Testis (tissue), 3 donors: Measurements from ENCODE around the gene PITPNM1. TPM values are rescaled to one million over a fixed set of nuclear protein-coding genes. Genes with fewer than 3 reads are reported as not detected.
"Not testable (repeated sequence)": the region's sequence is repeated elsewhere in the genome, so short reads cannot be mapped to it uniquely, and the experiment has no call there.

ENCODE experiments used
- DNase-seq: peaks from one replicate; pipeline ENCODE4 v3.0.0-alpha.2; 2019
- H3K27ac ChIP-seq, 2 donors: fragments of 200-600 bp; sonication (generic); one replicate each; pipeline ENCODE4 v1.5.1; 2019
- H3K27me3 ChIP-seq: fragments of 200-600 bp; sonication (generic); one replicate; pipeline ENCODE4 v1.5.1; 2019
- H3K36me3 ChIP-seq: fragments of 200-600 bp; sonication (generic); one replicate; pipeline ENCODE4 v1.5.1; 2017; ENCODE audit warnings: low read depth; ENCODE audit errors: missing control alignments
- H3K4me1 ChIP-seq: fragments of 200-600 bp; sonication (generic); one replicate; pipeline ENCODE4 v1.5.1; 2019
- H3K4me3 ChIP-seq, 2 donors: fragments of 200-600 bp; sonication (generic); one replicate each; pipeline ENCODE4 v1.5.1; 2017 to 2019
- H3K9me3 ChIP-seq: fragments of 200-600 bp; sonication (generic); one replicate; pipeline ENCODE4 v1.5.1; 2017
- CTCF ChIP-seq, 3 experiments: fragments of 450-650 bp in 2 of 3; fragments of 200-600 bp in 1 of 3; sonication (generic) in 1 of 3; IDR thresholded peaks; one replicate each; pipeline ENCODE4 v1.5.1; 2016 to 2019; ENCODE audit warnings: antibody characterized with exemption in 3 of 3, mild to moderate bottlenecking in 2 of 3, moderate library complexity in 1 of 3
- POLR2A ChIP-seq: fragments of 450-650 bp; IDR thresholded peaks from one replicate; pipeline ENCODE4 v1.6.1; 2017; ENCODE audit warnings: antibody characterized with exemption, mild to moderate bottlenecking, moderate library complexity
- WGBS, 2 donors: methylation state at CpG; one replicate each; pipeline ENCODE4 v1.1.5; 2018; 5-methylcytosine and 5-hydroxymethylcytosine counted together
- intact Hi-C: fragments of 100-400 bp; cut with DNase I; formaldehyde crosslinking; loops from one replicate; pipeline ENCODE4 v1.15.1; 2023; ENCODE audit warnings: low total_unique reads
- polyA plus RNA-seq: library from polyadenylated mRNA; stranded (reverse); fragments of 350-450 nt; fragmentation: Illumina TruSeq; extraction: RNeasy Lipid Tissue Mini Kit (QIAGEN cat#74804); gene quantifications from one replicate; pipeline ENCODE4 v1.2.3, GENCODE V29; 2014; ENCODE audit warnings: low read depth, low replicate concordance; ENCODE audit not compliant: insufficient read depth
- total RNA-seq, 2 donors: library from RNA; depleted of rRNA; stranded (reverse); fragments of >200 nt; gene quantifications; one replicate each; pipeline ENCODE4 v1.2.3, GENCODE V29; 2016

The PITPNM1 gene
- total and polyA plus RNA-seq, 3 donors from 2014 or later, result 15.5 to 23.5 (median 19.6) TPM

- WGBS, 2 donors, result 66% methylated on average over 11 of the region's 11 CpGs
- intact Hi-C loops, result loop anchor here (10.0 kb wide), 1 partner anchor 80 kb away; the partner anchor contains the start of genes PPP1CA and TBC1D10C
- DNase-seq, result no peak
- Histone ChIP-seq H3K36me3 (no peaks in the 10 kb centered on the region), H3K4me1 (peaks cover 9% of the 10 kb centered on the region), H3K4me3 (no peak overlapping the region), H3K9me3 (no peaks in the 10 kb centered on the region), H3K27ac (no peak overlapping the region), H3K27me3 (no peaks in the 10 kb centered on the region)
- TF ChIP-seq CTCF (IDR thresholded peaks at IDR 0.05), result no peak
- TF ChIP-seq POLR2A, result no peak
Observed at GRCh38 chr11:67484847-67485311, 20.3 kb downstream of the PITPNM1 start.

DNA sequence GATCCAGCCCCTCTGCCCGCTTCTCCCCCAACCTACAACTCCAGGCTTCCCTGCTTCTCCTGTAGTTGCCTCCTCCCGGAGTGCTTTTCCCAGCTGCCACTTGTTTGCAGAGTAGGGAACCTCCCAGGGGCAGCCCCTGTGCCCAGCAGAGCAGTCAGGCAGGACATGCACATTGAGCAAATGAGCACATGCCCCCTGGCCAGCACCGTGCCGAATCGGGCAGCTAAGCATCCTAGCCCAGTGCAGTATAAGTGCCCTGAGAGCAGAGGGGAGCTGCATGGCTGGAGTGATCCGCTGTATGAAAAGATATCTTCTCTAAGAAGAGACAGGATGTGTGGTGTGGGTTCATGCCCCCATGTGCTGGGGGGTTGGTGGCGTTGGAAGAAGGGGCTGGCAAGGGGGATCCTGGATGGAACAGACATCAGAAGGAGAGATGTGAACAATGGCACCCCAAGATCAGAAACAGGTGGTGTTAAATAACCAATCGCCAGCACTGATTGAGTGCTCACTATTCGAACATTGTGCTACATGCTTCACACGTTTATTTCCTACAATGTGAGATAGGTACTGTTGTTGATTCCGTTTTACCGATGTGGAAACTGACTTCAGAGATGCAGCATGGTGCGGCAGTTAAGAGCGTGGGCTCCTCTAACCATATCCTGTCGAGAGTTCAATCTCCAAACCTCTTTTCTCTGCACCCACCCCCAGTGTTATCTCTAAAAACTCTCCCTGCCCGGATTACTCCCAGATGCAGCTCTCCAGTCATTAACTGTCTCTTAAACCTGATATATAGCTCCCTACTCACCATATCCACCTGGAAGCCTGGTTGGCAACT, 21.1 kb downstream of the PITPNM1 start:
- no peak for DNase-seq
- intact Hi-C loops, result loop anchor here (10.0 kb wide), 1 partner anchor 79 kb away; the partner anchor contains the start of genes PPP1CA and TBC1D10C

GRCh38 chr11:67482827-67483798, 22.1 kb downstream of the PITPNM1 start, which contains the start of gene AIP:
AIP (plus strand) TSS chr11:67483026; CDS start chr11:67483159, 133 bp downstream.
- H3K4me1 ChIP-seq, result peaks cover 9% of the 10 kb centered on the region
- intact Hi-C loops, result loop anchor here (10.0 kb wide), 1 partner anchor 78 kb away; the partner anchor contains the start of genes PPP1CA and TBC1D10C
- H3K36me3 ChIP-seq, result no peaks in the 10 kb centered on the region
- no peaks in the 10 kb centered on the region for H3K9me3 ChIP-seq
- WGBS, 2 donors, result 7 to 8% methylated on average over 48 to 60 of the region's 60 CpGs
- no peaks in the 10 kb centered on the region for H3K27me3 ChIP-seq
- H3K4me3 ChIP-seq, result peak within 1 kb of the TSS; percentile 49 to 57
- DNase-seq, result peak; percentile 98
- H3K27ac ChIP-seq, result peak within 1 kb of the TSS; percentile 82 to 88
- no peak for TF ChIP-seq POLR2A
- TF ChIP-seq CTCF (IDR thresholded peaks at IDR 0.05), result peak in 2 of 3 experiments; percentile 40

More for the DNA sequence above, 21.1 kb downstream of the PITPNM1 start:
- TF ChIP-seq CTCF (IDR thresholded peaks at IDR 0.05), result no peak
- TF ChIP-seq POLR2A, result no peak
- H3K27ac ChIP-seq, result peak overlapping the region in 1 of 2 donors; percentile 82
- no peaks in the 10 kb centered on the region for H3K36me3 ChIP-seq
- no peaks in the 10 kb centered on the region for H3K9me3 ChIP-seq
- H3K27me3 ChIP-seq, result no peaks in the 10 kb centered on the region
- peaks cover 9% of the 10 kb centered on the region for H3K4me1 ChIP-seq
- 52 to 65% methylated on average over 16 of the region's 16 CpGs for WGBS, 2 donors
- peak overlapping the region; percentile 49 to 57 for H3K4me3 ChIP-seq

- no peak for DNase-seq
- no peaks in the 10 kb centered on the region for H3K27me3 ChIP-seq
- WGBS, 2 donors, result 32 to 38% methylated on average over 19 of the region's 19 CpGs
- peaks cover 9% of the 10 kb centered on the region for H3K4me1 ChIP-seq
- intact Hi-C loops, result loop anchor here (10.0 kb wide), 1 partner anchor 78 kb away; the partner anchor contains the start of genes PPP1CA and TBC1D10C
- H3K27ac ChIP-seq, result peak overlapping the region; percentile 82 to 88
- H3K36me3 ChIP-seq, result no peaks in the 10 kb centered on the region
- H3K9me3 ChIP-seq, result no peaks in the 10 kb centered on the region
- TF ChIP-seq POLR2A (no peak), CTCF (IDR thresholded peaks at IDR 0.05) (no peak)
- H3K4me3 ChIP-seq, result peak overlapping the region; percentile 49 to 57
Observed at GRCh38 chr11:67482275-67482826, 22.8 kb downstream of the PITPNM1 start.

GRCh38 chr11:67477344-67478050, 27.7 kb downstream of the PITPNM1 start:
- H3K9me3 ChIP-seq, H3K36me3 ChIP-seq, H3K27me3 ChIP-seq, H3K4me1 ChIP-seq, H3K27ac ChIP-seq, H3K4me3 ChIP-seq, intact Hi-C loops, DNase-seq: not testable (repeated sequence)
- WGBS, 2 donors, result 71 to 83% methylated on average over 15 to 16 of the region's 16 CpGs

GRCh38 chr11:67476692-67477091, 28.5 kb downstream of the PITPNM1 start:
- H3K36me3 ChIP-seq, H3K27ac ChIP-seq, H3K9me3 ChIP-seq, intact Hi-C loops, H3K4me1 ChIP-seq, H3K27me3 ChIP-seq: not testable (repeated sequence)
- WGBS, 2 donors, result 57 to 58% methylated on average over 10 of the region's 10 CpGs
- peak overlapping the region in 1 of 2 donors; percentile 15 for H3K4me3 ChIP-seq
- peak; percentile 58 for DNase-seq
